Progenitor cell of endocrine pancreas (in vitro differentiated cells): ENCODE results near the gene MICU2. TPM values are rescaled to one million over a fixed set of nuclear protein-coding genes. Genes with fewer than 3 reads are reported as not detected.
A peak's percentile ranks its signal among the peaks of the same experiment; 100 is the strongest.

Source experiments
- DNase-seq: peaks from one replicate; pipeline ENCODE4 v3.0.0; 2021; ENCODE audit warnings: low spot score; ENCODE audit not compliant: unreplicated experiment
- H3K27ac Mint-ChIP-seq: 2 replicates; pipeline ENCODE4 v1.8.0; 2021; ENCODE audit warnings: mild to moderate bottlenecking, moderate library complexity, mixed read lengths
- H3K27me3 Mint-ChIP-seq: 2 replicates; pipeline ENCODE4 v1.8.0; 2021; ENCODE audit warnings: mixed read lengths
- H3K36me3 Mint-ChIP-seq: 2 replicates; pipeline ENCODE4 v1.8.0; 2022; ENCODE audit warnings: mixed read lengths; ENCODE audit not compliant: insufficient read depth
- H3K4me1 Mint-ChIP-seq: 2 replicates; pipeline ENCODE4 v1.8.0; 2021; ENCODE audit warnings: low read depth, mixed read lengths
- H3K4me3 Mint-ChIP-seq: 2 replicates; pipeline ENCODE4 v1.8.0; 2021; ENCODE audit warnings: low read depth, mild to moderate bottlenecking, moderate library complexity, mixed read lengths
- H3K9me3 Mint-ChIP-seq: 2 replicates; pipeline ENCODE4 v1.8.0; 2021; ENCODE audit warnings: low read depth, mixed read lengths
- CTCF ChIP-seq: fragments of 200-600 bp; sonication (generic); IDR thresholded peaks from one replicate; pipeline ENCODE4 v1.5.0; 2021; ENCODE audit warnings: antibody characterized with exemption, mild to moderate bottlenecking; ENCODE audit not compliant: unreplicated experiment
- total RNA-seq: library from RNA; stranded (reverse); gene quantifications from 2 replicates; pipeline ENCODE4 v1.2.1, GENCODE V29; 2021

Gene MICU2
- total RNA-seq, 1 donor from 2014 or later: 45.3 TPM

GRCh38 chr13:21481359-21481758 is 122.6 kb downstream of the MICU2 start:
- Mint-ChIP-seq H3K9me3 (peaks cover 5% of the 10 kb centered on the region), H3K27ac (no peak overlapping the region), H3K36me3 (peaks cover 4% of the 10 kb centered on the region), H3K4me3 (no peak overlapping the region), H3K4me1 (peaks cover 6% of the 10 kb centered on the region), H3K27me3 (no peaks in the 10 kb centered on the region)
- no peak for DNase-seq
- no peak for TF ChIP-seq CTCF

DNA sequence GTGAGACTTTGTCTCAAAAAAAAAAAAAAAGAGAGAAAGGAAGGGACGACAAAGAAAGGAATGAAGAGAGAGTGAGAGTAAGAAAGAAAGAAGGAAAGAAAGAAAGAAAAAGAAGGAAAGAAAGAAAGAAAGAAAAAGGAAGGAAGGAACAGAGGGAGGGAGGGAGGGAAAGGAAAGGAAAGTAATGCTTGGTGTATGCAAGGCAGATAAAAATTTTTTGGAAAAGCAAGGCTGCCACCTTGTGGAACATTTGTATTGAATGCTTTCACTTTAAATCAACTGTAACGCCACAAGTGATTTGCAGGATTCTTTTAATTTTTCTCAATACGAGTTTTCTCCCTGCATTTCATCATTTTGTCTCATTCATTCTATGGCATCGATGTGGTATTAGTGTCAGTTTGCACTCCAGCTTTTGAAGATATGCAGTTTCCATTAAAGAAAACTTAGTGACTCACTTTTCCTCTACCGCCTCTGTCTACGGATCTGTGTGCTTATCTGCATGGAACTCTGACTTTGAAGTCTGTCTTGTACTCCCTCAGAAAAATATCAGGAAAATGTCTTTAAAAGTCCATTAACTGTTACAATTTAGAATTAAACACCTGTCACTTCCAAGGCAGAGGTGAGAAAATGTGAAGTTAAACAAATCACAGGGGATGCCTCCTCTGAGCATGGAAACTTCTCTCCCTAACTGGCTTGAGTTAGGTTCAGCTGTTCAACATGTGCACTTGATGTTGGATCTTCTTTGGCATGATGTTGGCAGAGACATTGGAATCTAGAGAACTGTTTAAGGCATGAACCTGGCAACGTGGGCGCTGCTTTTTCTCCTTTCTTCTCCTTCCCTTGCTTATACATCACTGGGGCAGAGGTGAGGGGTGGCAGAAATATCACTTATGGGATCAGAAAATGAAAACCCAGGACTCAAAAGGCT is 124.8 kb downstream of the MICU2 start:
- no peaks in the 10 kb centered on the region for H3K27me3 Mint-ChIP-seq
- no peak overlapping the region for H3K27ac Mint-ChIP-seq
- peaks cover 22% of the 10 kb centered on the region for H3K4me1 Mint-ChIP-seq
- no peak overlapping the region for H3K4me3 Mint-ChIP-seq
- no peaks in the 10 kb centered on the region for H3K9me3 Mint-ChIP-seq
- DNase-seq: no peak
- peak; percentile 79 for TF ChIP-seq CTCF
- H3K36me3 Mint-ChIP-seq: no peaks in the 10 kb centered on the region

DNA sequence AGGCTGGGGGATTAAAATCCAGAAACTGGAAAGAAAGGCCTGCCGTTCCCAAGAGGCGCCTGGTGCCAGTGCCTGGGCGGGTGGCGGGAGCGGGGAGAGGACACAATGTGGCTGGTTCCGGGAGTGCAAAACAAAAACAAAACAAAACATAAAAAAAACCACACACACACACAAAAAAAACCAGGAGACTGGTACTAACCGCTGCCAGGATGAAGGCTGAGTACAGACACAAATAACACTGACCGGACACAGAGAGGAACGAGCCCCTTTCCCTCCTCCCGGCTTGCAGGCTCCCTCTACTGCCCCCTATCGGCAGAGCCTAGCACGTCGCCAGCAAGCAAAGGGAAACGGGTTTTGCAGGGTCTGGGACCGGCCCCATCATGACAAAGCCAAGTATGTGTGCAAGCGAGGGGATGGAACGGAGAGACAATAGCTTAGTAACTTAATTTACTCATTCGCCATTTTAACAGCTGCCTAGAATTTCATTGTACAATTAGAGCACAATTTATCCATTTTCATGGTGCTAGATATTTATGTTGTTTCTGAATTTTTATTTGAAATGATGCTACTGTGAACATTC is 127.0 kb downstream of the MICU2 start:
- Mint-ChIP-seq H3K27me3 (no peaks in the 10 kb centered on the region), H3K36me3 (no peaks in the 10 kb centered on the region), H3K9me3 (peaks cover 6% of the 10 kb centered on the region), H3K27ac (peak overlapping the region; percentile 92), H3K4me1 (peaks cover 25% of the 10 kb centered on the region), H3K4me3 (peak overlapping the region; percentile 76)
- peak; percentile 83 for DNase-seq
- TF ChIP-seq CTCF: peak; percentile 96

- Mint-ChIP-seq H3K27ac (peak overlapping the region; percentile 47), H3K9me3 (peaks cover 15% of the 10 kb centered on the region), H3K4me3 (peak overlapping the region; percentile 48), H3K4me1 (peaks cover 25% of the 10 kb centered on the region), H3K36me3 (peaks cover 2% of the 10 kb centered on the region), H3K27me3 (no peaks in the 10 kb centered on the region)
- TF ChIP-seq CTCF: no peak
- no peak for DNase-seq
Observed at GRCh38 chr13:21475115-21475514, 128.9 kb downstream of the MICU2 start.

DNA sequence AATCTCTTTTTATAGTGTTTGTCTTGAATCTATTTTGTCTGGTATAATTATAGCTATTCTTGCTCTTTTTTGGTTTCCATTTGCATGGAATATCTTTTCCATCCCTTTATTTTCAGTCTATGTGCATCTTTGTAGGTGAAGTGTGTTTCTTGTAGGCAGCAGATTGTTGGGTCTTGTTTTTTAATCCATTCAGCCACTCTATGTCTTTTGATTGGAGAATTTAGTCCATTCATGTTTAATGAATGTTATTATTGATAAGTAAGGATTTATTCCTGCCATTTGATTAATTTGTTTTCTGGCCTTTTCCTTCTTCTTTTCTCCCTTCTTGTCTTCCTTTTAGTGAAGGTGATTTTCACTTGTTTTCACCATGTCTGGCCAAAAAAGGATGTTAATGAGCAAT is 133.2 kb downstream of the MICU2 start:
- H3K4me1 Mint-ChIP-seq: peaks cover 40% of the 10 kb centered on the region
- TF ChIP-seq CTCF: no peak
- no peaks in the 10 kb centered on the region for H3K27me3 Mint-ChIP-seq

More for the DNA sequence above, 133.2 kb downstream of the MICU2 start:
- Mint-ChIP-seq H3K4me3 (no peak overlapping the region), H3K36me3 (peaks cover 9% of the 10 kb centered on the region), H3K9me3 (peaks cover 23% of the 10 kb centered on the region), H3K27ac (no peak overlapping the region)
- no peak for DNase-seq
